ENCODE measurements around the gene SLC24A2.

SLC24A2 gene

DNA sequence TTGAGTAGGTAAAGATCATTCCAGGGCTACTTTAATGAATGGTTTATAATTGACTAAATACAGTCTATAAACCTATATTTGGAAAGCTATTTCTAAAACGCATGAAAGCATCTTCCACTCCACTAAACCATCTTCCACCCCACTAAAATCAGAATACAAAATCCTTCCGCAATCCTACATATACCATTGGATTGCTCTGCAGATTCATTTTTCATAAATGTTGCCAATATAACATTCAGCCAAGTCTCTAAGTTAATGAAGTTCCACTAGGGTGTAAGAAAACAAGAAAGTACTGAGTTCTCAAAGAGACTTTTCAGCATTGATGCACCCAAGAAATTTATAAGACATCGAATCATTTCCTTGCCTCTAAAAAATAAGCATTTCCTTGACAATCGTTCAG is 4.7 kb downstream of the SLC24A2 start:
- peaks cover 0 to 10% (median 5%) of the 10 kb centered on the region in 4 experiments for H3K4me1 ChIP-seq (ENCODE audit: control extremely low read depth in 1 of 4, control insufficient read depth in 4 of 4, insufficient read depth in 4 of 4, low read length in 3 of 4)
- H3K27ac ChIP-seq (ENCODE audit: insufficient read depth in 1 of 2, low read depth in 1 of 2, low read length in 2 of 2, poor library complexity in 1 of 2, severe bottlenecking in 2 of 2) = no peak overlapping the region
- H3K4me3 ChIP-seq (ENCODE audit: control insufficient read depth in 1 of 7, extremely low read depth in 1 of 7, insufficient read depth in 4 of 7, low read depth in 2 of 7, low read length in 6 of 7) = no peak overlapping the region
- POLR2A ChIA-PET = no interaction called here
- no peak for DNase-seq
- H3K9me3 ChIP-seq (ENCODE audit: control extremely low read depth in 1 of 5, control insufficient read depth in 4 of 5, insufficient read depth in 2 of 5, low read depth in 1 of 5, low read length in 4 of 5) = no peaks in the 10 kb centered on the region
- CTCF ChIA-PET = no interaction called here
- peaks cover 15 to 64% (median 17%) of the 10 kb centered on the region in 5 experiments for H3K27me3 ChIP-seq (replicated peaks in 2 of 5; ENCODE audit: control insufficient read depth in 4 of 5, insufficient read depth in 5 of 5, low read length in 4 of 5)
- H3K36me3 ChIP-seq (ENCODE audit: control insufficient read depth in 4 of 4, insufficient read depth in 4 of 4, low read length in 3 of 4) = no peaks in the 10 kb centered on the region
- 100% methylated on average over 3 of the region's 4 CpGs for whole genome bisulfite sequencing (ENCODE audit: insufficient coverage)

GRCh38 chr9:19783500-19783899 is 5.3 kb downstream of the SLC24A2 start:
- POLR2A ChIA-PET = no interaction called here
- CTCF ChIA-PET = no interaction called here
- H3K27me3 ChIP-seq (replicated peaks in 2 of 5; ENCODE audit: control insufficient read depth in 4 of 5, insufficient read depth in 5 of 5, low read length in 4 of 5) = peaks cover 12 to 59% (median 19%) of the 10 kb centered on the region in 5 experiments
- no peaks in the 10 kb centered on the region for H3K9me3 ChIP-seq (ENCODE audit: control extremely low read depth in 1 of 5, control insufficient read depth in 4 of 5, insufficient read depth in 2 of 5, low read depth in 1 of 5, low read length in 4 of 5)
- no peak overlapping the region for H3K4me3 ChIP-seq (ENCODE audit: control insufficient read depth in 1 of 7, extremely low read depth in 1 of 7, insufficient read depth in 4 of 7, low read depth in 2 of 7, low read length in 6 of 7)
- peaks cover 0 to 4% (median 2%) of the 10 kb centered on the region in 4 experiments for H3K4me1 ChIP-seq (ENCODE audit: control extremely low read depth in 1 of 4, control insufficient read depth in 4 of 4, insufficient read depth in 4 of 4, low read length in 3 of 4)
- H3K27ac ChIP-seq (ENCODE audit: insufficient read depth in 1 of 2, low read depth in 1 of 2, low read length in 2 of 2, poor library complexity in 1 of 2, severe bottlenecking in 2 of 2) = no peak overlapping the region
- DNase-seq = no peak
- no CpG with 5 or more reads among the region's 2 CpGs for WGBS (ENCODE audit: insufficient coverage)
- H3K36me3 ChIP-seq (ENCODE audit: control insufficient read depth in 4 of 4, insufficient read depth in 4 of 4, low read length in 3 of 4) = no peaks in the 10 kb centered on the region

GRCh38 chr9:19782005-19782404 is 6.8 kb downstream of the SLC24A2 start:
- peak in 2 of 3 donors; percentile 24 to 34 for DNase-seq
- H3K4me3 ChIP-seq (ENCODE audit: control insufficient read depth in 1 of 7, extremely low read depth in 1 of 7, insufficient read depth in 4 of 7, low read depth in 2 of 7, low read length in 6 of 7) = no peak overlapping the region
- 17% methylated on average over 3 of the region's 3 CpGs for WGBS (ENCODE audit: insufficient coverage)
- no peaks in the 10 kb centered on the region for H3K9me3 ChIP-seq (ENCODE audit: control extremely low read depth in 1 of 5, control insufficient read depth in 4 of 5, insufficient read depth in 2 of 5, low read depth in 1 of 5, low read length in 4 of 5)
- ChIA-PET POLR2A (no interaction called here), CTCF (no interaction called here)
- no peaks in the 10 kb centered on the region for H3K36me3 ChIP-seq (ENCODE audit: control insufficient read depth in 4 of 4, insufficient read depth in 4 of 4, low read length in 3 of 4)
- H3K27ac ChIP-seq (ENCODE audit: insufficient read depth in 1 of 2, low read depth in 1 of 2, low read length in 2 of 2, poor library complexity in 1 of 2, severe bottlenecking in 2 of 2) = no peak overlapping the region
- no peaks in the 10 kb centered on the region for H3K4me1 ChIP-seq (ENCODE audit: control extremely low read depth in 1 of 4, control insufficient read depth in 4 of 4, insufficient read depth in 4 of 4, low read length in 3 of 4)
- H3K27me3 ChIP-seq (replicated peaks in 2 of 5; ENCODE audit: control insufficient read depth in 4 of 5, insufficient read depth in 5 of 5, low read length in 4 of 5) = peaks cover 8 to 44% (median 12%) of the 10 kb centered on the region in 5 experiments

- ChIA-PET CTCF (no interaction called here), POLR2A (no interaction called here)
- no peak overlapping the region for H3K27ac ChIP-seq (ENCODE audit: insufficient read depth in 1 of 2, low read depth in 1 of 2, low read length in 2 of 2, poor library complexity in 1 of 2, severe bottlenecking in 2 of 2)
- H3K4me1 ChIP-seq (ENCODE audit: control extremely low read depth in 1 of 4, control insufficient read depth in 4 of 4, insufficient read depth in 4 of 4, low read length in 3 of 4) = no peaks in the 10 kb centered on the region
- H3K4me3 ChIP-seq (ENCODE audit: control insufficient read depth in 1 of 7, extremely low read depth in 1 of 7, insufficient read depth in 4 of 7, low read depth in 2 of 7, low read length in 6 of 7) = no peak overlapping the region
- H3K9me3 ChIP-seq (ENCODE audit: control extremely low read depth in 1 of 5, control insufficient read depth in 4 of 5, insufficient read depth in 2 of 5, low read depth in 1 of 5, low read length in 4 of 5) = no peaks in the 10 kb centered on the region
- no CpG with 5 or more reads among the region's 2 CpGs for WGBS (ENCODE audit: insufficient coverage)
- H3K36me3 ChIP-seq (ENCODE audit: control insufficient read depth in 4 of 4, insufficient read depth in 4 of 4, low read length in 3 of 4) = no peaks in the 10 kb centered on the region
- peaks cover 6 to 37% (median 9%) of the 10 kb centered on the region in 5 experiments for H3K27me3 ChIP-seq (replicated peaks in 2 of 5; ENCODE audit: control insufficient read depth in 4 of 5, insufficient read depth in 5 of 5, low read length in 4 of 5)
- DNase-seq = no peak
Observed at GRCh38 chr9:19781240-19781639, 7.6 kb downstream of the SLC24A2 start.

DNA sequence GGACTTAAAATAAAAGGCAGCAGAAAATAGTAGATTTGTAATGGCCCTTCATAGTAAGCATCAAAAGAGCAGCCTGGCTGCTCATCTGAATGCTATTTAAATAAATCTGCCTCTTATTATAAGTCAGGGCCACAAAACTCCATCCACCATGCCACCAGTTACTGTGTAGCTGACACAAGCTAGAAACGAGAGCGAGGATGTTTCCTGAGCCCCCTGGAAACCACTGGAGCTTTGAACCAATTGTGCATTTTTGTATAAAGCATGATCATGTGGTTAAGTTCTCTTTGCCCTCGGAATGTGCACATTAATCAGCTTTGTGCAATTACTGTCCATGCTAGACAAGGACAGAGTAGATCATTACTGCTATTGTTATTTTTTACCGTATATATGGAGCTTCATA is 17.4 kb downstream of the SLC24A2 start:
- Histone ChIP-seq H3K9me3 (ENCODE audit: control extremely low read depth in 1 of 5, control insufficient read depth in 4 of 5, insufficient read depth in 2 of 5, low read depth in 1 of 5, low read length in 4 of 5) (peaks cover 0 to 6% (median 3%) of the 10 kb centered on the region in 5 experiments), H3K36me3 (ENCODE audit: control insufficient read depth in 4 of 4, insufficient read depth in 4 of 4, low read length in 3 of 4) (no peaks in the 10 kb centered on the region), H3K27ac (ENCODE audit: insufficient read depth in 1 of 2, low read depth in 1 of 2, low read length in 2 of 2, poor library complexity in 1 of 2, severe bottlenecking in 2 of 2) (no peak overlapping the region), H3K27me3 (replicated peaks in 2 of 5; ENCODE audit: control insufficient read depth in 4 of 5, insufficient read depth in 5 of 5, low read length in 4 of 5) (peaks cover 0 to 2% (median 0%) of the 10 kb centered on the region in 5 experiments), H3K4me3 (ENCODE audit: control insufficient read depth in 1 of 7, extremely low read depth in 1 of 7, insufficient read depth in 4 of 7, low read depth in 2 of 7, low read length in 6 of 7) (no peak overlapping the region), H3K4me1 (ENCODE audit: control extremely low read depth in 1 of 4, control insufficient read depth in 4 of 4, insufficient read depth in 4 of 4, low read length in 3 of 4) (no peaks in the 10 kb centered on the region)
- WGBS (ENCODE audit: insufficient coverage) = 100% methylated on average over 4 of the region's 4 CpGs
- no peak for DNase-seq
- CTCF ChIA-PET = no interaction called here
- POLR2A ChIA-PET = no interaction called here

- Histone ChIP-seq H3K4me3 (ENCODE audit: control insufficient read depth in 1 of 7, extremely low read depth in 1 of 7, insufficient read depth in 4 of 7, low read depth in 2 of 7, low read length in 6 of 7) (no peak overlapping the region), H3K9me3 (ENCODE audit: control extremely low read depth in 1 of 5, control insufficient read depth in 4 of 5, insufficient read depth in 2 of 5, low read depth in 1 of 5, low read length in 4 of 5) (peaks cover 0 to 8% (median 3%) of the 10 kb centered on the region in 5 experiments), H3K27ac (ENCODE audit: insufficient read depth in 1 of 2, low read depth in 1 of 2, low read length in 2 of 2, poor library complexity in 1 of 2, severe bottlenecking in 2 of 2) (no peak overlapping the region), H3K4me1 (ENCODE audit: control extremely low read depth in 1 of 4, control insufficient read depth in 4 of 4, insufficient read depth in 4 of 4, low read length in 3 of 4) (no peaks in the 10 kb centered on the region), H3K27me3 (replicated peaks in 2 of 5; ENCODE audit: control insufficient read depth in 4 of 5, insufficient read depth in 5 of 5, low read length in 4 of 5) (peaks cover 0 to 2% (median 0%) of the 10 kb centered on the region in 5 experiments), H3K36me3 (ENCODE audit: control insufficient read depth in 4 of 4, insufficient read depth in 4 of 4, low read length in 3 of 4) (no peaks in the 10 kb centered on the region)
- WGBS (ENCODE audit: insufficient coverage) = 100% methylated on average over 2 of the region's 5 CpGs
- POLR2A ChIA-PET = no interaction called here
- no peak for DNase-seq
- CTCF ChIA-PET = no interaction called here
Observed at GRCh38 chr9:19770973-19771372, 17.9 kb downstream of the SLC24A2 start.

- H3K27ac ChIP-seq (ENCODE audit: insufficient read depth in 1 of 2, low read depth in 1 of 2, low read length in 2 of 2, poor library complexity in 1 of 2, severe bottlenecking in 2 of 2) = no peak overlapping the region
- POLR2A ChIA-PET = no interaction called here
- no peaks in the 10 kb centered on the region for H3K27me3 ChIP-seq (replicated peaks in 2 of 5; ENCODE audit: control insufficient read depth in 4 of 5, insufficient read depth in 5 of 5, low read length in 4 of 5)
- no peak overlapping the region for H3K4me3 ChIP-seq (ENCODE audit: control insufficient read depth in 1 of 7, extremely low read depth in 1 of 7, insufficient read depth in 4 of 7, low read depth in 2 of 7, low read length in 6 of 7)
- H3K36me3 ChIP-seq (ENCODE audit: control insufficient read depth in 4 of 4, insufficient read depth in 4 of 4, low read length in 3 of 4) = no peaks in the 10 kb centered on the region
- no peaks in the 10 kb centered on the region for H3K4me1 ChIP-seq (ENCODE audit: control extremely low read depth in 1 of 4, control insufficient read depth in 4 of 4, insufficient read depth in 4 of 4, low read length in 3 of 4)
- DNase-seq = no peak
- CTCF ChIA-PET = no interaction called here
- 92% methylated on average over 2 of the region's 3 CpGs for WGBS (ENCODE audit: insufficient coverage)
- H3K9me3 ChIP-seq (ENCODE audit: control extremely low read depth in 1 of 5, control insufficient read depth in 4 of 5, insufficient read depth in 2 of 5, low read depth in 1 of 5, low read length in 4 of 5) = peaks cover 0 to 12% (median 3%) of the 10 kb centered on the region in 5 experiments
Observed at GRCh38 chr9:19769213-19769612, 19.6 kb downstream of the SLC24A2 start.

All from common myeloid progenitor, CD34-positive (primary cell).